GM12874 (cell line): ENCODE data around the gene GLB1L3.

Experiments
- TF ChIP-seq, protein P1 (sequence below): IDR thresholded peaks from 2 replicates; pipeline ENCODE4 v1.5.1; 2011; ENCODE audit warnings: low read depth, mild to moderate bottlenecking, control low read depth, low read length, moderate library complexity; ENCODE audit not compliant: insufficient read depth

GLB1L3 gene

DNA sequence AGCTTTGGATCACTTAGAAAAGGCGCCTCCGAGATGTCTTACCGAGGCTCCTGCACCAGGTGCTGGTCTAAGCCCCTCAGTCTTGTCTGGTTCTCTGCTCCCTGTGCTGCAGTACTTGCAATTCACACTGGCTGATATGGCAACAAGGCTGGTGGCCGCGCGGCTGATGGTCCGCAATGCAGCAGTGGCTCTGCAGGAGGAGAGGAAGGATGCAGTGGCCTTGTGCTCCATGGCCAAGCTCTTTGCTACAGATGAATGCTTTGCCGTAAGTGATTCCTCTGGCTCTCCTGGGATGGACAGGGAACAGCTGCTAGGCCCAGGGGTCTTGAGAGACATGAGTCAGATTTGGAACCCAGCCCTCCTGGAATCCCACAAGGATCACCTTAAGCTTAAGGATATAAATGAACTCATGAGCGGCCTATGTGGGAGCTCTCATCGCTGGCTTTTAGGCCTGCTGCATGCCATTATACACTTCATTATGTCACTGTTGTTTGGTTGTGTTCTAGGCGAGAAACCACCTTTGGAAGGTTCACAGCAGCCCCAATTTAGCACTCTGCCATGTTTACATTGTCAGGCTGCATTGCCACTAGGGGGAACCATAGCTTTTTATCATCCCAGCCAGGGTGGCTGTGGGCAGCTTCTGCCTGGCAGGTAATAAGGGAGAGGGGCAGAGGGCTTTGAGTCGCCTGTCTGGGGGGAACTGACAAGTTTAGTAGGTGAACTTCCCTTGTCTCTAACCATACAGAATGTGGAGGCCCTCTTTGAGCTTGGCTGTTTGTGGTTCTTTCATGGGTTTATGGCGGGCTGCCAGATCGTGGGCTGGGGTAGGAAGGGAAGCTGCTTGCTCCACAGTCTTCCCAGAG, 14.3 kb upstream of the GLB1L3 start:
- TF ChIP-seq, protein P1, sequence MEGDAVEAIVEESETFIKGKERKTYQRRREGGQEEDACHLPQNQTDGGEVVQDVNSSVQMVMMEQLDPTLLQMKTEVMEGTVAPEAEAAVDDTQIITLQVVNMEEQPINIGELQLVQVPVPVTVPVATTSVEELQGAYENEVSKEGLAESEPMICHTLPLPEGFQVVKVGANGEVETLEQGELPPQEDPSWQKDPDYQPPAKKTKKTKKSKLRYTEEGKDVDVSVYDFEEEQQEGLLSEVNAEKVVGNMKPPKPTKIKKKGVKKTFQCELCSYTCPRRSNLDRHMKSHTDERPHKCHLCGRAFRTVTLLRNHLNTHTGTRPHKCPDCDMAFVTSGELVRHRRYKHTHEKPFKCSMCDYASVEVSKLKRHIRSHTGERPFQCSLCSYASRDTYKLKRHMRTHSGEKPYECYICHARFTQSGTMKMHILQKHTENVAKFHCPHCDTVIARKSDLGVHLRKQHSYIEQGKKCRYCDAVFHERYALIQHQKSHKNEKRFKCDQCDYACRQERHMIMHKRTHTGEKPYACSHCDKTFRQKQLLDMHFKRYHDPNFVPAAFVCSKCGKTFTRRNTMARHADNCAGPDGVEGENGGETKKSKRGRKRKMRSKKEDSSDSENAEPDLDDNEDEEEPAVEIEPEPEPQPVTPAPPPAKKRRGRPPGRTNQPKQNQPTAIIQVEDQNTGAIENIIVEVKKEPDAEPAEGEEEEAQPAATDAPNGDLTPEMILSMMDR, result peak; percentile 51; the same call in 1 of the 2 replicates

- TF ChIP-seq, protein P1, result no peak
Measured at GRCh38 chr11:134264966-134265764, 11.0 kb upstream of the GLB1L3 start.

DNA sequence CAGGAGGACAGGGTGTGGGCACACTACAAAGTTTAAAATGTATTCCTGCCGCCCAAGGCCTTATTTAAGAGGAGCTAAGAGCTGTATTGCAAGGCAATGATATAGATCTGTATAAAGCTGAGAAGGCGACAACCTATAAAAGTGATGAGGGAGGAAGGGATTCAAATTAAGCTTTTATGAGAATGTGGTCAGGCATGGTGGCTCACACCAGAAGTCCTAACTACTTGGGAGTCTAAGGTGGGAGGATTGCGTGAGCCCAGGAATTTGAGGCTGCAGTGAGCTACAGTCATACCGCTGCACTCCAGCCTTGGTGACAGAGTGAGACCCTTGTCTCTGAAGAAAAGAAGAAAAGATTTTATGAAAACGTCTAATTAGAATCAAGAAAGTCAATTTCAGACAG, 9.7 kb upstream of the GLB1L3 start:
- TF ChIP-seq, protein P1, result no peak

- TF ChIP-seq, protein P1, result no peak
Measured at GRCh38 chr11:134266841-134267251, 9.3 kb upstream of the GLB1L3 start.

- TF ChIP-seq, protein P1, result no peak
Measured at GRCh38 chr11:134267461-134267860, 8.7 kb upstream of the GLB1L3 start.

DNA sequence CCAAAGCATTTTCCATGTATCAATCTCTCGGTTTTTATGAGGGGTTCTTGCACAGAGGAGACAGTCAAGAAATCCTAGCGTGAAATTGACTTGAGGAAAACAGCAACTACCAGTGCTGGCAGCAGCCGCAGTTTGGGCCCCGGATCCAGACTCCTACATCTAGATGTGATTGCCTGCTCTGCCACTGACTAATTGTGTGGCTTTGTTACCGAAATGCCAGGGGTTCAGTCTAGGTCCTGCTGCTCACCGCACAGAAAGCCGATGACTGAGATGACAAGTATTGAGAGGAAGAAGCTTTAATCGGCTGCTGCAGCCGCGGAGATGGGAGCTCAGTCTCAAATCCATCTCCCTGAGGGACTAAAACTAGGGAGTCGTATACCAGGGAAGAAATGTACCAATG, 8.2 kb upstream of the GLB1L3 start:
- TF ChIP-seq, protein P1, result no peak

DNA sequence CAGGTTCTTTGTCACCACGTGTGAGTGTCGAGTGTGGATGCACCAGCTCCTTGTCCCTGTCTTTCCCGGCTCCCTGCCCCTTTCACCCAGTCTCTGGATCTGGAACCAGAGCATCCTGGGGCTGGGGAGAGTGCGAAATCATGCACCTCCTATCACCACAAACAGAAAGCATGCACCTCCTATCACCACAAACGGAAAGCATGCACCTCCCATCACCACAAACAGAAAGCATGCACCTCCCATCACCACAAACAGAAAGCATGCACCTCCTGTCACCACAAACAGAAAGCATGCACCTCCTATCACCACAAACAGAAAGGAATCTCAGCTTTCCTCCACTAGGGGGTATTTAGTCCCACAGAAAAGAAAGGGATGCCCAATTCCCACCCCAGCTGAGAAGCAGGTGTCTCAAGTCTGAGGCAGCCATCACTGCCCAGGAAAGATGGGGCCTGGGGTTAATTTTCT, 5.9 kb upstream of the GLB1L3 start:
- TF ChIP-seq, protein P1, result no peak
